ENCODE data around the gene SEC63. TPM values are rescaled to one million over a fixed set of nuclear protein-coding genes. Genes with fewer than 3 reads are reported as not detected.

Gene SEC63
- total and polyA plus RNA-seq, 2 of the 4 experiments (the other 2 are of a cell fraction): 8.6 to 22.4 TPM

- in situ Hi-C loops (cut with MboI; ENCODE audit: low sequenced_read_pairs): no loop called here
- Histone ChIP-seq H3K9me3 (ENCODE audit: control insufficient read depth, insufficient read depth, low read length) (peaks cover 8% of the 10 kb centered on the region), H3K36me3 (ENCODE audit: control insufficient read depth, insufficient read depth, low read length) (peaks cover 35% of the 10 kb centered on the region), H3K27me3 (ENCODE audit: control insufficient read depth, insufficient read depth, low read length) (no peaks in the 10 kb centered on the region), H3K79me1 (ENCODE audit: low read depth in 1 of 2, low read length in 2 of 2) (peaks cover 26 to 31% of the 10 kb centered on the region in 2 experiments), H3K4ac (ENCODE audit: low read depth, low read length) (no peak overlapping the region), H4K8ac (ENCODE audit: low read depth in 2 of 2, low read length in 2 of 2) (no peak overlapping the region), H2BK120ac (ENCODE audit: low read depth, low read length) (no peak overlapping the region), H2AK5ac (ENCODE audit: low read depth, low read length) (no peak overlapping the region), H2AFZ (replicated peaks; ENCODE audit: low read length, poor library complexity) (no peak overlapping the region), H3K4me2 (ENCODE audit: low read depth, low read length) (no peak overlapping the region), H2AK9ac (replicated peaks; ENCODE audit: low read depth, low read length, poor library complexity) (no peak overlapping the region), H4K20me1 (ENCODE audit: insufficient read depth, low read length) (no peaks in the 10 kb centered on the region), H3K14ac (replicated peaks; ENCODE audit: low read depth, low read length) (no peak overlapping the region), H4K91ac (ENCODE audit: insufficient read depth, low read depth, low read length) (no peak overlapping the region), H3K23ac (ENCODE audit: low read depth, low read length) (no peak overlapping the region), H2BK5ac (ENCODE audit: low read depth, low read length, poor library complexity, severe bottlenecking) (no peak overlapping the region), H3K18ac (ENCODE audit: low read depth, low read length) (no peak overlapping the region), H4K5ac (ENCODE audit: low read depth, low read length) (no peak overlapping the region), H3K9me1 (ENCODE audit: insufficient read depth, low read length) (no peaks in the 10 kb centered on the region), H3K4me1 (ENCODE audit: control insufficient read depth, insufficient read depth, low read length) (peaks cover 2% of the 10 kb centered on the region; the same call in 1 of the 2 replicates), H2BK15ac (ENCODE audit: low read depth, low read length) (no peak overlapping the region), H3K56ac (ENCODE audit: extremely low read depth, insufficient read depth, low read length) (no peak overlapping the region), H3K27ac (ENCODE audit: insufficient read depth, low read length) (no peak overlapping the region), H2BK20ac (ENCODE audit: low read depth, low read length) (no peak overlapping the region), H3K4me3 (ENCODE audit: insufficient read depth, low read depth, low read length) (no peak overlapping the region), H3K9ac (ENCODE audit: low read depth, low read length) (no peak overlapping the region)
- ATAC-seq (ENCODE audit: low read depth): no peak
- dilution Hi-C loops (cut with HindIII; ENCODE audit: low sequenced_read_pairs, unreplicated experiment): no loop called here
- BruUV-seq (replicated peaks): no TSS peak
- CTCF ChIA-PET: interaction anchor here (0.6 kb wide), 1 partner anchor 56 kb away, joined by 3 read pairs; no protein-coding TSS in a partner anchor
- no CpG with 5 or more reads among the region's 9 CpGs for WGBS, 2 experiments (ENCODE audit: extremely low coverage in 2 of 2, insufficient read length in 1 of 2)
- no peak for DNase-seq
- intact Hi-C loops (cut with micrococcal nuclease): no loop called here
- POLR2A ChIA-PET (ENCODE audit: unreplicated experiment): no interaction called here
- TF ChIP-seq POLR2A (IDR thresholded peaks at IDR 0.05; ENCODE audit: low read depth, low read length): no peak
- TF ChIP-seq RCOR1 (IDR thresholded peaks at IDR 0.05; ENCODE audit: insufficient replicate concordance, low read length): no peak
- TF ChIP-seq CHD1 (IDR thresholded peaks at IDR 0.05; ENCODE audit: low read depth, low read length): no peak
- no peak for TF ChIP-seq NFE2L2 (IDR thresholded peaks at IDR 0.05; ENCODE audit: low read depth, low read length)
- TF ChIP-seq CEBPB (IDR thresholded peaks at IDR 0.05; ENCODE audit: low read depth, low read length): no peak
- no peak for TF ChIP-seq BHLHE40 (IDR thresholded peaks at IDR 0.05; ENCODE audit: low read depth, low read length)
- no peak for TF ChIP-seq ELK1 (IDR thresholded peaks at IDR 0.05; ENCODE audit: borderline replicate concordance, low read depth, low read length)
- TF ChIP-seq MAFK (IDR thresholded peaks at IDR 0.05; ENCODE audit: low read depth, low read length): no peak
- TF ChIP-seq CTCF (conservative IDR thresholded peaks at IDR 0.05; ENCODE audit: low read depth, low read length): no peak
- TF ChIP-seq MXI1 (IDR thresholded peaks at IDR 0.05; ENCODE audit: borderline replicate concordance, low read depth, low read length): no peak
- TF ChIP-seq SMC3 (IDR thresholded peaks at IDR 0.05; ENCODE audit: low read depth, low read length): no peak
- no peak for TF ChIP-seq RFX5 (IDR thresholded peaks at IDR 0.05; ENCODE audit: low read depth, low read length)
- TF ChIP-seq FOS (IDR thresholded peaks at IDR 0.05; ENCODE audit: low read depth, low read length): no peak
- no peak for TF ChIP-seq MAZ (IDR thresholded peaks at IDR 0.05; ENCODE audit: borderline replicate concordance, low read depth, low read length)
- TF ChIP-seq RAD21 (IDR thresholded peaks at IDR 0.05; ENCODE audit: low read length): no peak
Observed at GRCh38 chr6:107917451-107918375, 40.3 kb downstream of the SEC63 start.
